IMR-90 (cell line): Measurements from ENCODE around the gene ZNF776.

Experiments used
- BHLHE40 ChIP-seq: fragments of 150-350 bp; IDR thresholded peaks from 2 replicates; pipeline ENCODE4 v1.6.1; 2016; ENCODE audit warnings: mild to moderate bottlenecking, low read depth, low read length
- CTCF ChIP-seq: conservative IDR thresholded peaks from 2 replicates; pipeline ENCODE4 v1.5.1; 2012; ENCODE audit warnings: mild to moderate bottlenecking, low read depth, low read length, improper control_type of control experiment
- FOS ChIP-seq: fragments of 150-350 bp; IDR thresholded peaks from 2 replicates; pipeline ENCODE4 v1.6.1; 2016; ENCODE audit warnings: low read depth, low read length
- POLR2A ChIP-seq: IDR thresholded peaks from 2 replicates; pipeline ENCODE4 v1.6.1; 2012; ENCODE audit warnings: mild to moderate bottlenecking, low read depth, low read length
- RAD21 ChIP-seq: IDR thresholded peaks from 2 replicates; pipeline ENCODE4 v1.6.1; 2012; ENCODE audit warnings: low read length, improper control_type of control experiment

- TF ChIP-seq CTCF, result no peak
- TF ChIP-seq POLR2A, result no peak
- no peak for TF ChIP-seq BHLHE40
- no peak for TF ChIP-seq FOS
- TF ChIP-seq RAD21, result no peak
These were observed 45.0 kb upstream of the ZNF776 start for GRCh38 chr19:57701625-57702024.
